Activated T-cell treated with anti-CD3 and anti-CD28 coated beads for 1 hour (primary cell): Measurements from ENCODE around the gene RPRD1B.

Experiments used
- DNase-seq: peaks from one replicate; pipeline ENCODE4 v3.0.0-alpha.2; 2020; ENCODE audit warnings: low read depth

The RPRD1B gene

GRCh38 chr20:38033330-38034107 lies at the start of gene RPRD1B, which contains the start of gene TTI1:
Gene RPRD1B, plus strand, starts transcription at chr20:38033746. Its CDS starts 202 bp downstream, at chr20:38033948.
Gene TTI1, minus strand, starts transcription at chr20:38033456. Its CDS starts 19,640 bp downstream, at chr20:38013816.
- peak; percentile 77 for DNase-seq

- DNase-seq, result no peak
These were observed 49.3 kb upstream of the RPRD1B start for GRCh38 chr20:37984018-37984785.

GRCh38 chr20:37986044-37986858 lies 47.3 kb upstream of the RPRD1B start:
- no peak for DNase-seq

GRCh38 chr20:37986873-37987601 lies 46.5 kb upstream of the RPRD1B start:
- no peak for DNase-seq

- DNase-seq, result no peak
These were observed 45.8 kb upstream of the RPRD1B start for GRCh38 chr20:37987602-37988290.

- DNase-seq, result no peak
These were observed 45.1 kb upstream of the RPRD1B start for GRCh38 chr20:37988306-37988954.

- DNase-seq, result no peak
These were observed 43.8 kb upstream of the RPRD1B start for GRCh38 chr20:37989601-37990295.

- DNase-seq, result no peak
These were observed 42.9 kb upstream of the RPRD1B start for GRCh38 chr20:37990571-37991151.

- DNase-seq, result no peak
These were observed 42.2 kb upstream of the RPRD1B start for GRCh38 chr20:37991157-37991866.

GRCh38 chr20:37991908-37992307 lies 41.6 kb upstream of the RPRD1B start:
- DNase-seq, result no peak

GRCh38 chr20:37992802-37993409 lies 40.6 kb upstream of the RPRD1B start:
- peak; percentile 7 for DNase-seq

- no peak for DNase-seq
These were observed 39.0 kb upstream of the RPRD1B start for GRCh38 chr20:37994512-37994911.

- DNase-seq, result no peak
These were observed 37.5 kb upstream of the RPRD1B start for GRCh38 chr20:37995856-37996605.

- no peak for DNase-seq
These were observed 36.0 kb upstream of the RPRD1B start for GRCh38 chr20:37997516-37997915.

GRCh38 chr20:37999526-38000263 lies 33.9 kb upstream of the RPRD1B start:
- no peak for DNase-seq

GRCh38 chr20:38000293-38000692 lies 33.3 kb upstream of the RPRD1B start:
- DNase-seq, result no peak
